ENCODE measurements around the gene SLC9A5. TPM values are rescaled to one million over a fixed set of nuclear protein-coding genes. Genes with fewer than 3 reads are reported as not detected.

The SLC9A5 gene
- total and polyA plus RNA-seq, 3 donors from 2014 or later, result 4.8 to 15.7 (median 6.8) TPM

DNA sequence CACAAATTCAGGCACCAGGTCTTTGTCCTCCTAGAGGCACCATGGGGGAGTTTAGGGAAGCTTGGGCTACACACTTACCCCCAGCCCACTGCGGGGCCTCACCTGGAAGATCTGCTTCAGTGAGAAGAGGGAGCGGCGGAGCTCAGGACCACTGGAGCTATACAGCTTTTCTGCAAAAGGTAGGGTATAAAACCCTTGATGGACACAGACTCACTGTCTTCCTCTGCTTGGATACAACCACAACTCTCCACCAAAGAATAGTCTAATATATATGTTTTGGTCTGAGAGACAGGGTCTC lies 10.6 kb upstream of the SLC9A5 start:
- H3K4me1 ChIP-seq, result peaks cover 17% of the 10 kb centered on the region
- no peak overlapping the region for H3K4me3 ChIP-seq
- H3K36me3 ChIP-seq (ENCODE audit: low read depth, missing control alignments), result no peaks in the 10 kb centered on the region
- WGBS, 2 donors, result 96 to 100% methylated on average over 1 to 3 of the region's 3 CpGs
- no peak for DNase-seq
- H3K27me3 ChIP-seq, result no peaks in the 10 kb centered on the region
- H3K27ac ChIP-seq, result no peak overlapping the region
- no peaks in the 10 kb centered on the region for H3K9me3 ChIP-seq
- intact Hi-C loops (cut with DNase I; ENCODE audit: low total_unique reads), result no loop called here
- no peak for TF ChIP-seq POLR2A (IDR thresholded peaks at IDR 0.05)
- TF ChIP-seq, protein P1, sequence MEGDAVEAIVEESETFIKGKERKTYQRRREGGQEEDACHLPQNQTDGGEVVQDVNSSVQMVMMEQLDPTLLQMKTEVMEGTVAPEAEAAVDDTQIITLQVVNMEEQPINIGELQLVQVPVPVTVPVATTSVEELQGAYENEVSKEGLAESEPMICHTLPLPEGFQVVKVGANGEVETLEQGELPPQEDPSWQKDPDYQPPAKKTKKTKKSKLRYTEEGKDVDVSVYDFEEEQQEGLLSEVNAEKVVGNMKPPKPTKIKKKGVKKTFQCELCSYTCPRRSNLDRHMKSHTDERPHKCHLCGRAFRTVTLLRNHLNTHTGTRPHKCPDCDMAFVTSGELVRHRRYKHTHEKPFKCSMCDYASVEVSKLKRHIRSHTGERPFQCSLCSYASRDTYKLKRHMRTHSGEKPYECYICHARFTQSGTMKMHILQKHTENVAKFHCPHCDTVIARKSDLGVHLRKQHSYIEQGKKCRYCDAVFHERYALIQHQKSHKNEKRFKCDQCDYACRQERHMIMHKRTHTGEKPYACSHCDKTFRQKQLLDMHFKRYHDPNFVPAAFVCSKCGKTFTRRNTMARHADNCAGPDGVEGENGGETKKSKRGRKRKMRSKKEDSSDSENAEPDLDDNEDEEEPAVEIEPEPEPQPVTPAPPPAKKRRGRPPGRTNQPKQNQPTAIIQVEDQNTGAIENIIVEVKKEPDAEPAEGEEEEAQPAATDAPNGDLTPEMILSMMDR (IDR thresholded peaks at IDR 0.05), result no peak

DNA sequence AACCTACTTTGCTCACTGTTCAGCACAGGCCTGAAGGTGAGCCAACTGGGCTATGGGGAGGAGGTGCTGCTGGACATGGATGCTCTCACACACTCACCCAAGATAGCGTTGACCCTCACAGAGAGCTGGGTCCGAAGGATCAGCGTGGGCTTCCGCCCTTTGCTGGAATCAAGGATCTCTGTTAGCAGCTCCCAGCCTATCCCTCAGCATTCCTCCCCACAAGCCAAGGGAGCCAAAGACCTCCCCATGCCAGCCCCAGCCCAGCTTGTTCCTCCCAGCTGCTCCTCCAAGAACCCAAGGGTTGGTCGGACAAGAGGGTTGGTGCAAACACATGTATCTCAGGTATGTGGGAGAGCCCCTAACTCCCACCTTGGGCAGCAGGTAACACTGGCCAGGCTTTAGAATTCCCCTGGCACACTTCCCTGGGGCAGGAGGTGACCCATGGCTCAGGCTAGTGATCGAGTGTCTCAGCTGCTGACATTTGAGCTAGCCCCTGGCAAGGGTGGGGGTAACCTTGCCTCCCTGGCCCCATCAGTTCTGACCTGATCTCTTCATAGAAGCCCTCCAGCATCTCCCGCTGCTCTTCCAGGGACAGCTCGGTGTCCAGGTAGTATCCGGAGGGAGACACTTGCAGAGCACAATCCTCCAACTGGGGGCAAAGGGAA lies 9.8 kb upstream of the SLC9A5 start:
- no peak for TF ChIP-seq POLR2A (IDR thresholded peaks at IDR 0.05)
- TF ChIP-seq, protein P1 (IDR thresholded peaks at IDR 0.05), result no peak
- H3K36me3 ChIP-seq (ENCODE audit: low read depth, missing control alignments), result no peaks in the 10 kb centered on the region
- 95 to 100% methylated on average over 4 to 9 of the region's 9 CpGs for WGBS, 2 donors
- H3K27me3 ChIP-seq, result no peaks in the 10 kb centered on the region
- no peak for DNase-seq
- H3K9me3 ChIP-seq, result no peaks in the 10 kb centered on the region
- H3K4me1 ChIP-seq, result peaks cover 20% of the 10 kb centered on the region
- H3K4me3 ChIP-seq, result no peak overlapping the region
- intact Hi-C loops (cut with DNase I; ENCODE audit: low total_unique reads), result no loop called here
- no peak overlapping the region for H3K27ac ChIP-seq

DNA sequence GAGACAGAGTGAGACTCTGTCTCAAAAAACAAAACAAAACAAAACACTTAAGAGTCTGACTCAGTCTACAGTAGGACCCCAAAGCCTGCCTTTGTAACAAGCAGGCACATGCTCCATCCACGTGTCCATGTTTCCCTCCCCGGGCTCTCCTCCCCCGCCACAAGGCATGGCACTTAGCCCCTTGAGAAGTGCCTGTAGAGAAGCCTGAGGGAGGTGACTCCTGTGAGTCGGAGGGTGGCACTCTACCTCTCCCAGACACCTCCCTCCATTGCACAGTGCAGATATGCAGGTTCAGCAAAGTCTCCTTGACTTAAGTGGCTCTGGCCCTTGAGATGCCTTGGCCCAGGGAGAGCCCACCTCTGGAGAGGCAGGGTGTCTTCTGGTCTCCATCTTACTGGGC lies 8.3 kb upstream of the SLC9A5 start:
- intact Hi-C loops (cut with DNase I; ENCODE audit: low total_unique reads), result no loop called here
- Histone ChIP-seq H3K27me3 (no peaks in the 10 kb centered on the region), H3K4me1 (peaks cover 34% of the 10 kb centered on the region), H3K36me3 (ENCODE audit: low read depth, missing control alignments) (no peaks in the 10 kb centered on the region), H3K4me3 (no peak overlapping the region), H3K9me3 (no peaks in the 10 kb centered on the region), H3K27ac (peak overlapping the region; percentile 31 to 75)
- DNase-seq, result no peak
- 70 to 79% methylated on average over 4 of the region's 4 CpGs for WGBS, 2 donors
- TF ChIP-seq POLR2A (IDR thresholded peaks at IDR 0.05), result no peak
- TF ChIP-seq, protein P1 (IDR thresholded peaks at IDR 0.05), result no peak

DNA sequence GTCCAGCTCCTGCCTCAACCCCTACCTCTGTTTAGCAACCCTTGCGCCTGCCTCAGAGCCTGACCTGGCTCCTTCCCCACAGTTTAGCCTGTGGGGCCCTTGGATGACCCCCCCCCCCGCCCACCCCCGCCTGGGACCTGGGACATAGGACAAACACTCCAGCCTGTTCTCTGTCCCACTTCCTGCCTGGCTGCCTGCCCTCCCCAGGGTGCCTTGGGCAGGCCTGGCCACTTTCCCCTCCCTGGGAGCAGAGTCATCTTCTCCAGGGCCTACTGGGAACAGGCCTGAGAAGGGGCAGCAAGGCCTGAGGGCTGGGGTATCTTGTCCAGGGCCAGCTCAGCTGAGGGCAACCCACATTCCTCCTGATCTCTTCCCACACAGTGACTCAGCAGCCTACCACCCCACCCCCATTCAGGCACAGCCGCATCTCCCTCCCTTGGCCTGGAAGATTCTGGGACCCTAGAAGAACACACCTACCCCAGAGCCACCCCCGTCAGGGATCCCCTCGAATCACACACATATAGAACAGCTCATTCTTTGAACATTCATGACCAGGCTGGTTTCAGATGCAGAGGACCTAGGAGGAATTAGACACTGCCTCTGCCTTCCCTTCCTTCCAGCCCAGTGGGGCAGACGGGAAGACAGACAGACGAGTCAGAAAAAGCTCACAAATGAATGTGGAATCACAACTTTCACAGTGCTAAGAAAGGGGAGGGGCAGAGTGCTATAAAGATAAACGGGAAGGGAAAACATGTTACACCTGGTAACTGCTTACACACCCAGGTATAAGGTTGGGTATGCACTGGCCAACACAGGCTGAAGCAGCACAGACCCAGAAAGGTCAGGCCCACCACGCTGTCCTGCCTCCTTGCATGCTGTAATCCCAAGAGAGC lies 7.5 kb upstream of the SLC9A5 start:
- DNase-seq, result no peak

More for the DNA sequence above, 7.5 kb upstream of the SLC9A5 start:
- WGBS, 2 donors, result 59 to 64% methylated on average over 8 to 10 of the region's 10 CpGs
- H3K4me3 ChIP-seq, result no peak overlapping the region
- H3K27ac ChIP-seq, result peak overlapping the region; percentile 31 to 75
- intact Hi-C loops (cut with DNase I; ENCODE audit: low total_unique reads), result no loop called here
- peaks cover 37% of the 10 kb centered on the region for H3K4me1 ChIP-seq
- TF ChIP-seq, protein P1 (IDR thresholded peaks at IDR 0.05), result no peak
- no peak for TF ChIP-seq POLR2A (IDR thresholded peaks at IDR 0.05)
- no peaks in the 10 kb centered on the region for H3K36me3 ChIP-seq (ENCODE audit: low read depth, missing control alignments)
- no peaks in the 10 kb centered on the region for H3K9me3 ChIP-seq
- H3K27me3 ChIP-seq, result no peaks in the 10 kb centered on the region

Measured in testis (tissue), 3 donors.